Activated CD4-positive, alpha-beta T cell treated with anti-CD3 and anti-CD28 coated beads, Interleukin-2, Interleukin-6, amounts not matched to agents 100 ng/mL and 50 ng/mL, durations not matched to agents 16 hours and 8 hours (primary cell): ENCODE measurements around the gene LRP8.
A peak's percentile ranks its signal among the peaks of the same experiment; 100 is the strongest.
"Not testable (repeated sequence)": the region's sequence is repeated elsewhere in the genome, so short reads cannot be mapped to it uniquely, and the experiment has no call there.

Experiments
- DNase-seq: peaks from one replicate; pipeline ENCODE4 v3.0.0-alpha.2; 2020

The LRP8 gene

DNA sequence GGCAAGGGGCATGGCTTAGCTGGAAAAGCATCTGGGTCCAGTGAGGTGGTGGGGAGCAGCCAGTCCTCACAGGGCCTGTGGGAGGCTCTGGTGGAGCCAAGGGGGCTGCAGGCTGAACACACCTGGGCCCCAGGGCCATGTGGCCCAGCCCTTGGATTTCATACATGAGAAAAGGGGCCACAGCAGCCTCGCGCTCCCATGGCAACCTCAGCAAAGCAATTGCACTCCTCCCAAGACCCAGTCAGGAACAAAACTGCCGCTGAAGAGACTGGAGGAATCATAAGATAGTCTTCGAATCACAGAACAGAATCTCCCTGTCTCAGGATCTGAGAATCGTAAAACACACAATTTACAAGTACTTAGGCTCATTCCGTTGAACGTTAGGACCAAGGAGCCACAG, 24.6 kb downstream of the LRP8 start:
- no peak for DNase-seq

DNA sequence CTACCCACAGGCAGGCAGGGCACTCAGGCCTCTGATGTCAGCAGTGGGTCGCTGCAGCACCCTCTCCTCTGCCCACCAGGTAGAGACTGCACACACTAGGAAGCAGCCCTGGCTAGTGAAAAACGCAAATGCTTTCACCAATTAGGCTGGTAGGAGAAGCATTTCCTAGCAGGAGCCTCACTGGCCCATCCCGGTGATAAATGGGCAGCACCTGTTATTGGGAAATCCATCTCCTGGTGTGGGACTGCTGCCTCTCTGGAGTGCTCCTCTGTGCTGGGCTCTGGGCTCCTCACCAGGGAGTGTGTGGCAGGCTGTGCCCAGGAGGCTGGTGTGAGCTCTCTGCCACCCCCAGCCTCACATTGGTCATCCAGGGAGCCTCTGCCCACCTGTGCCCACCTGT, 28.6 kb downstream of the LRP8 start:
- DNase-seq: no peak

GRCh38 chr1:53298045-53298637, 29.7 kb downstream of the LRP8 start:
- no peak for DNase-seq

DNA sequence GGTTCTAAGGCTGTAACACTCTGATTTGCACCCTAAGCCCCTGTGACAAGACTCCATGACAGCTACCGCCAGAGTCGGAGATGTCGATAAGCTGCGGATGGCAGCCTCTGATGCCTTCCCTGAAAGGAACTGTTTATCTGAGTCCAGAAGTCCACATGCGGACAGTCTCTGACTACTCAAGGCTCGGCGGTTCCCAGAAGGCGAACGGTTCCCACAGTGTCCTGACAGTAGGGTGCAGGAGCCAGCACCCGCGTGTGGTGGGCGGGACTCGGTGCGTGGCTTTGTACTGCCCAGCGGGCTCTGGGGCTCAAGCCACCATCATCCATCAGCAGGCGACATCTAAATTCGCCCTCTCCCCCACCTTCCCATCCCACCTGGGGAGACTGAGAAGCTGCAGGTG, 30.7 kb downstream of the LRP8 start:
- DNase-seq: no peak

GRCh38 chr1:53296117-53296749, 31.6 kb downstream of the LRP8 start:
- DNase-seq: no peak

DNA sequence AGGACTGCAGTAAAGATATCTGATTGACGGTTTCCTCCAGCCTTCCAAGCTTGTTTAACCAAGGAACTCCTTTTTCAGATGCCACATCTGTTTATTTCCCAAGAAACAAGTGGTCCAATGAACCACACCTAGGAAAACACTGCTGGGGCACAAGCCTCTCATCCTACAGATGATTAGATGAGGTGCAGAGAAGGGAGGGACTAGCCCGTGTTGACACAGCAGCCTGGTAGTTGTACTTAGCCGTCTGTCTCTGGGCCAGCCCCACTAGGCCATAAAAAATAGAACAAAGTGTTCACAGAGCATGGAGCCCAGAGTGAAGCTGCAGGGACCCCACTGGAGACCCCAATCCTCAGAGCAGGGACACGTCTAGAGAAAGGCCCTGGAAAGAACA, 32.1 kb downstream of the LRP8 start:
- no peak for DNase-seq

- DNase-seq: no peak
These were observed 32.6 kb downstream of the LRP8 start for GRCh38 chr1:53295295-53295694.

DNA sequence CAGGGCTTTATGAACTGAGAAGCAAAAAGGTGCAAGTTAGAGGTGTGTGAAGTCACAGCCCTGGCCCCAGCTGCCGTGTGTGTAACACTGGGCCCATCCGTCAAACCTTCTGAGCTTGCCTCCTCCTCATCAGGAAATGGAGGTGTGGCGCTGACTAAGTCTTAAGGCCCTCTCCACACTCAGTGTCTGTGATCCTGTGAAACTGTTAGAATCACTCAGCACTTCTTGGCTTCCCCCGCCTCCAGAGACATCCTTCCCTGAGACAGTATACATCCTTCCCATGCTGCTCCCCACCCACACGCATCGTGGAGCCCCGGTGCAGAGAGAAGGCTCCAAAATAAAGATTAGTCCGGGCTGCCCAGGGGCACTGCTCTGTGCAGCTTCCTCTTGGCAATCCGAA, 33.3 kb downstream of the LRP8 start:
- DNase-seq: peak; percentile 75

- no peak for DNase-seq
These were observed 33.8 kb downstream of the LRP8 start for GRCh38 chr1:53294061-53294460.

DNA sequence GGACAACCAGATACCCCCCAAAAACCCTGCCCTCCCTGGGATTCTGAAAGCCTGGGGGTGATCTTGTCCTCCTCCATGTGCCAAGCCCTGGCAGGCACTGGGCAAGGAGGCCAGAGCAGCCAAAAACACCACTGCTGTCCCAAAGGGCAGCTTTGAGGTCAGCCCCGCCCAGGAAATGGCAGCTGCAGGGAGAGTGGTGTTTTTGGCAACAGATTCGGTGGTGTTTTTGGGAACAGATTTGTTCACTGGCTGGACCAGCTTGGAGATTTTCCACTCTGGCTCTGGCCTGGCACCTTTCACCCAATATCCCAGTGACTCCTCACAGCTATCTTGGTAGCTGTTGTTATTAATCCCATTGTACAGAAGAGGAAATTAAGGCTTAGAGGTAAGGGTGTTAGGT, 34.7 kb downstream of the LRP8 start:
- DNase-seq: no peak

DNA sequence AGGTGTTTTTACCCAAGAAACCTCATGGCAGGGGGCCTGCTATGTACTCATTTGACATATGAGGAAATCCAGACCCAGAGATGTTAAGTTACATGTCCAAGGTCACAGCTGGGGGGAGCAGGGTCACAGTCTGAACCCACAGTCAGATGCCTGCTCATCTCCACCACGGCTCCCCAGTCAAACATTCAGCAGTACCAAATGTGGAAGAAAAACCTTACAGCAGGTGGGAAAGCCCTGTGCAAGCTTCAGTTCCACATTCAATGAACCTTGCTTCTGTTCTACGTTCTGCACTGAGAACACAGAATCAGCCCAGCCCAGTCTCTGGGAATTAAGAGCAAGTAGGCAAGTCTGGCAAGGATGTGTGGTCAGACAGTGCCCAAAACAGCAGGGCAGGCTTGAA, 35.2 kb downstream of the LRP8 start:
- no peak for DNase-seq

DNA sequence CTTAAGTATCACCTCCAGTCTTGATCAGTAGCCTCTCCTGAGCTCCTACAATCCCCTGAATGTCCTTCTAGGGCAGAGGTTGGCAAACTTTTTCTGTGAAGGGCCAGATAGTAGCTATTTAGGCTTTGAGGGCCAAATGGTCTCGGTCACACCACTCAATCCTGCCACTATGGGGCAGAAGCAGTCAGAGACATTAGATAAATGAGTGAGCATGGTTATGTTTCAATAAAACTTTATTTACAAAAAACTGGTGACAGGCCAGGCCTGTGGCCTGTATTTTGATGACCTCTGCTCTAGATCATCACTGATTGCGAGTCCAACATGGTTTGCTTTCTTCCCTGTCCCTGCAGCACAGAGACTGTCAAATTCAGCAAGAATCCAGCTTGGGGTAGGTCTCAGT, 36.3 kb downstream of the LRP8 start:
- DNase-seq: no peak

- no peak for DNase-seq
These were observed 39.0 kb downstream of the LRP8 start for GRCh38 chr1:53288790-53289429.

- DNase-seq: no peak
These were observed 39.7 kb downstream of the LRP8 start for GRCh38 chr1:53288002-53288789.

DNA sequence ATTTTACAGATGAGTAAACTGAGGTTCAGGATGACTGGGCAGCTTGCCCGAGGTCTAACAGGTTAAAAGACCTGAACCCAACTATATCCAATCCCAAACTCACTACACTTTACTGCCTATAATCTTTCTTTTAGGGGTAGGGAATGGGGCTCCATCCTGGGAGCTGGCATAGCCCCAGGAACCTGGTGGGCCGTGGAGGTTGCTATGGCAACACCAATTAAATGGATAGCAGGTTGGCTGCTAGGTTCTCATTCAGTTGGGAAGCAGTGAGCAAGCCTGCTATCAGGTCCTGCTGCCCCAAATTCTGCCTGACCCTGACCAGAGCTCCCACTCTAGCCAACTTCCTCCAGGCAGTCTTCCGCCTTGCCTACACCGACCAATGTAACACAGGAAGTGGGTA, 40.9 kb downstream of the LRP8 start:
- no peak for DNase-seq

DNA sequence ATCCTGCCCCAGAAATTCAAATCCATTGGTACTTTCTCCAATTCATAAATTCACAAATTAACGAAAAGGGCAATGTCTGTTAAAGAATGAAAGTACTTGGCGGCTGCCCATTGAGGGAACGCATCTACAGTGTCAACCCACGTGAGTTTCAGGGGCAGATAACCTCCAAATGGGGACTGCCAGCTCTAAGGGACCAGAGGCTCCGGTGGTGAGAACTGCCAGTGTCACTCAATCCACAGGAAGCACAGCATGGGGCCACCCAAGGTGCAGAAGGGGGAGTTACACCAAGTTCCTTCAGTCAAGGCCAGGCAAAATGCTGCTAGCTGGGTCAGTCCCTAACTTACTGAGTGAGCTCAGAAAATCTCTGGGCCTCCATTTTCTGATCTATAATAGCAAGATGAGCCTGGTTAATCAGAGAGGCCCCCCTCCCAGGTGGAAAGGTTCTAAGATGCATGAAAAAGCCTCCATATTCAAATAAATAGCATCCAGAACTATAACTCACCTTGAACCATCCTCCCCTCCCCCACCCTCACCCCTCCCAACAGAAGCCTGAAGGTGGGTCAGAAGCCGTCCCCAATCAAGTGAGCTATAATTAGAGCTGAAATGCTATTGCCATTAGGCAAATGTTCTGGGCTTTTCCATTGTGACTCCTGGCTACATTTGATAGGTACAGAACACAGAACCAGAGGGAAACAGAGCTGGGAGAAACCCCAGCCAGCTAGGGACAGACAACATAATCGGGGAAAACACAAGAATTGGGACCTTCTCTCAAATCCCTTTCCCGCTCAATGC, 41.7 kb downstream of the LRP8 start:
- peak; percentile 21 for DNase-seq

DNA sequence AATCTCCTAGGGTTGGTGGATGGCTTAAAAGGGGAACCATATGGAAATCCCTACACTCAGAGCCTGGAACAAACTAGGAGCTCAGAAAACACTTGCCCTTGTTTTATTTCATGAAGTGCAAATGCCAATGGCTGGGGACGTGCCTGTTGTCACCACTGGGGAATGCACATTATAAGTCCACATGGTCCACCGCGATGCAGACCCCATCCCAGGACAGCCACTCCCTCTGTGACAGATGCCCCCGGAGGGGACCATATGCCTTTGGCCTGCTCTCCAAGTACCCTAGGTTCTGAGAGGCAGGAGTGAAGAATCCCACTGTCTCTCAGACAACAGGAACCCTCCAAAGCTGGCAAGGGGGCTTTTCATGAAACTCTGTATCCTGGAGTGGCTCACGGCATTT, 42.3 kb downstream of the LRP8 start:
- no peak for DNase-seq

DNA sequence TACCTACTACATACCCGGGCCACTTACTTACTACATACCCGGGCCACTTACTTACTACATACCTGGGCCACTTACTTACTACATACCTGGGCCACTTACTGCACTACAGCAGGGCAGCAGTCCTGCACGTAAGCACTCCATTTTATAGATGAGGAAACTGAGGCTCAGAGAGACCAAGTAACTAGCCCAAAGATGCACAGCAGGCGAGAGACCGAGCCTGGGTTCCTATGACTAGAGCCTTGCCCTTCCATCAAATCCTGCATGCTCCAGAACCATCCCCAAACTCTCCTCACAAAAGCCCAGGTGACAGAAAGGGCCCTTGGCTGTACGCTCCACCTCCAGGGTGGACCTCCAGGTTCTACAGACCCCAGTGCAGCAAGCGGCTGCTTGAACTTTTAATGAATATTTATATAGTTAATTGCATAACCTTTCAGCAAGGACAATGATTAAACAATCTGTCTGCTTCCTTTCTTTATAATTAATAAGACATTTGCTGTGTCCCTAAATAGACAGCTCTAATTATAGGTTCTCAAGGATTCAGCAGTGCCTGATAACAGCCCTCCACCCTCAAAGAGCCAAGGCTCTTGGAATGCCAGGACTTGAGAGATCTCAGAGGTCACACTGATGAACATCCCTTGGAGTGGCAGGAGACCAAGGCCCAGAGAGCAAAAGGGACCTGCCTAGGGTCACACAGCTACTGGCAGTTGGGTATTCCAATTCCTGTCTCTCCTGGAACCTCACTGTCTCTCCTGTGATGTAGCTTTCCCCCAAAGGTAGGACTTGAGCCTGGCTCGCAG, 43.4 kb downstream of the LRP8 start:
- no peak for DNase-seq

- not testable (repeated sequence) for DNase-seq
These were observed 44.7 kb downstream of the LRP8 start for GRCh38 chr1:53283156-53283555.

GRCh38 chr1:53281133-53281532, 46.7 kb downstream of the LRP8 start:
- no peak for DNase-seq

GRCh38 chr1:53280496-53280895, 47.4 kb downstream of the LRP8 start:
- no peak for DNase-seq
